ENCODE results near the gene TSPAN4. TPM values are rescaled to one million over a fixed set of nuclear protein-coding genes. Genes with fewer than 3 reads are reported as not detected.

TSPAN4 gene
- total and polyA plus RNA-seq, 2 of the 13 experiments (the other 11 are each of a cell fraction or from before 2014, with no cell fraction given) = 31.7 to 68.3 TPM

DNA sequence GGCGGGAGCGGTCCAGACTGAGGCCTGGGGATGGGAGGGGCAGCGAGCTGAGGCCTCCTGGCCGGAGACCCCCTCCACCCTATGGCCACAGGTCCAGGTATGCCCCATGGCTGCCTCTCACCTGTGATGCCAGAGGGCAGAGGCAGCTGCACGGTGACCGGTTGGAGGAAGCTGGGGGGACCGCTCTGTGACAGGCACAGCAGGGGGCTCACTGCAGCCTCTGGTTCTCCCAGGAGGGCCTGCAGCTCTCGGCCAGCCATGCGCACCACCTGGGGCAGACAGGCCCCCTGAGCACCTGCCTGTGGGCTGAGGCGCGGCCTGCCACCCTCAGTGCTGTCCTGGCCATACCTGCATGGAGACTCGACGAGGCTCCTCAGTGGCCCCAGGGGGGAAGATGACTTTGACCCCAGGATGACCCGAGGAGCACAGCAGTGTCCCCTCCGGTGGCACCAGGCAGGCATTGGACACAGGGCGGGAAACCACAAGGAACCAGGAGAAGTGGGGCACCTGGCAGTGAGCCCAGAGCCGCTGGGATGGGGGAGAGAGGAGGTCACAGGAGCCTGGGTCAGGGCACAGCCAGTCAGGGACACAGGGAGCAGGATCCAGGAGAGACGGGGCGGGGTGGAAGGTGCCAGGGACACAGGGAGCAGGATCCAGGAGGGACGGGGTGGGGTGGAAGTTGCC is 41.4 kb upstream of the TSPAN4 start:
- H3K4me1 ChIP-seq (ENCODE audit: insufficient read depth, low read length) = peaks cover 24% of the 10 kb centered on the region
- H2AFZ ChIP-seq (ENCODE audit: low read length) = no peak overlapping the region
- intact Hi-C loops (cut with micrococcal nuclease; ENCODE audit: unreplicated experiment) = no loop called here
- ATAC-seq (no peak), DNase-seq (ENCODE audit: low spot score) (no peak), FAIRE-seq (no peak)
- H3K27ac ChIP-seq (ENCODE audit: extremely low read length, insufficient read depth, low read length) = no peak overlapping the region
- no peaks in the 10 kb centered on the region for H3K9me3 ChIP-seq (ENCODE audit: low read length)
- POLR2A ChIA-PET = no interaction called here
- no peaks in the 10 kb centered on the region for H4K20me1 ChIP-seq (ENCODE audit: insufficient read depth, low read length)
- H3K27me3 ChIP-seq (ENCODE audit: control insufficient read depth in 1 of 2, insufficient read depth in 2 of 2, low read length in 2 of 2) = no peaks in the 10 kb centered on the region; a peak in 1 of 5 replicates
- in situ Hi-C loops (cut with HindIII; ENCODE audit: extremely low pct_ligation_motif_present, low pct_unique_long_range_greater_than_20kb) = no loop called here
- no TSS peak for BruUV-seq (replicated peaks)
- TF ChIP-seq AGO2 (optimal IDR thresholded peaks at IDR 0.05; ENCODE audit: low read depth, low read length) (peak; percentile 37), KLF9 (CRISPR knock-in tag; IDR thresholded peaks at IDR 0.05; ENCODE audit: low read depth) (no peak)
- 92% methylated on average over 9 of the region's 20 CpGs for WGBS (ENCODE audit: low lambda C conversion rate)
- peaks cover 18% of the 10 kb centered on the region for H3K79me2 ChIP-seq (ENCODE audit: insufficient read depth, low read length)
- no peak overlapping the region for H3K4me3 ChIP-seq (replicated peaks in 1 of 3; ENCODE audit: insufficient read depth in 1 of 3, low read depth in 2 of 3, low read length in 3 of 3)
- H3K4me2 ChIP-seq (ENCODE audit: low read depth, low read length) = no peak overlapping the region
- CTCF ChIA-PET (ENCODE audit: low intra/inter-chr PET ratio, low total read pairs) = no interaction called here
- H3K36me3 ChIP-seq (replicated peaks in 1 of 2; ENCODE audit: control insufficient read depth in 1 of 2, insufficient read depth in 2 of 2, low read length in 2 of 2) = peaks cover 7 to 8% of the 10 kb centered on the region in 2 experiments; a peak in 3 of 5 replicates
- no peak overlapping the region for H3K9ac ChIP-seq (ENCODE audit: insufficient read depth, low read depth, low read length)

DNA sequence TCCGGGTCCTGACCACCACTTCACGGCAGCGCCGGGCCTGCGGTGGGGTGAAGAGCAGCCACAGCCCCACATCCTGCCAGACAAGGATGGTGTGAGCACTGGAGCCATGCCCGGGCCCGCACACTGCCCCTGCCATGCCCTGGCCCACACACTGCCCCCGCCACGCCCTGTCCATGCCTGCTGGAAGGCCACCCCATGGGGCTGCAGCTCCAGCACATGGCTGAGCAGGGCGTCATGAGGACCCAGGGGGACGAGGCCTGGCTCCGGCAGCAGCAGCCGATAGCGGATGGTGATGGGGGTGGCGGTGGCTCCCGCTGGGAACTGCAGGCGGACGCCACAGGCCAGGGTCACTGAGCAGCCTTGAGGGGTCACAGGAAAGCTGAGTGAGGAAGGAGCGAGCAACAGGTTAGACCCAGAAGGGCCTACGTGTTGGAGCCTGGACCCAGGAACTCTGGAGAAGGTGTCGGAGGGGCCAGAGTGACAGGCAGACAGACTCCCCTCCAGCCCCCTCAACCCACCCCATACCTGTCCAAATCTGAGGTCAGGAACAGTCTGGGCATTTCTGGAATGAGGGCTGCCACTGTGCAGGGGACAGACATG is 40.5 kb upstream of the TSPAN4 start:
- Histone ChIP-seq H3K4me3 (replicated peaks in 1 of 3; ENCODE audit: insufficient read depth in 1 of 3, low read depth in 2 of 3, low read length in 3 of 3) (no peak overlapping the region), H4K20me1 (ENCODE audit: insufficient read depth, low read length) (no peaks in the 10 kb centered on the region), H3K27ac (ENCODE audit: extremely low read length, insufficient read depth, low read length) (no peak overlapping the region), H3K4me1 (ENCODE audit: insufficient read depth, low read length) (peaks cover 25% of the 10 kb centered on the region), H3K36me3 (replicated peaks in 1 of 2; ENCODE audit: control insufficient read depth in 1 of 2, insufficient read depth in 2 of 2, low read length in 2 of 2) (peaks cover 7 to 8% of the 10 kb centered on the region in 2 experiments; a peak in 3 of 5 replicates), H2AFZ (ENCODE audit: low read length) (no peak overlapping the region), H3K9ac (ENCODE audit: insufficient read depth, low read depth, low read length) (no peak overlapping the region), H3K27me3 (ENCODE audit: control insufficient read depth in 1 of 2, insufficient read depth in 2 of 2, low read length in 2 of 2) (no peaks in the 10 kb centered on the region; a peak in 1 of 5 replicates), H3K79me2 (ENCODE audit: insufficient read depth, low read length) (peaks cover 14% of the 10 kb centered on the region), H3K4me2 (ENCODE audit: low read depth, low read length) (no peak overlapping the region), H3K9me3 (ENCODE audit: low read length) (no peaks in the 10 kb centered on the region)
- DNase-seq (ENCODE audit: low spot score) = no peak
- ATAC-seq = no peak
- intact Hi-C loops (cut with micrococcal nuclease; ENCODE audit: unreplicated experiment) = no loop called here
- CTCF ChIA-PET (ENCODE audit: low intra/inter-chr PET ratio, low total read pairs) = no interaction called here
- TF ChIP-seq ZFP36L2 (CRISPR knock-in tag; IDR thresholded peaks at IDR 0.05) (no peak), KDM6A (CRISPR knock-in tag; IDR thresholded peaks at IDR 0.05; ENCODE audit: low read depth) (no peak), ZNF44 (CRISPR knock-in tag; IDR thresholded peaks at IDR 0.05) (no peak), AGO2 (optimal IDR thresholded peaks at IDR 0.05; ENCODE audit: low read depth, low read length) (peak; percentile 8), RBFOX2 (IDR thresholded peaks at IDR 0.05; ENCODE audit: low read depth, low read length) (peak; percentile 31; the same call in 1 of the 2 replicates), MNT (IDR thresholded peaks at IDR 0.05) (peak; percentile 75), SUZ12 (IDR thresholded peaks at IDR 0.05; ENCODE audit: low read depth, low read length) (no peak), CBX5 (CRISPR knock-in tag; IDR thresholded peaks at IDR 0.05; ENCODE audit: borderline replicate concordance) (no peak), ZNF768 (CRISPR knock-in tag; IDR thresholded peaks at IDR 0.05) (peak; percentile 38; the same call in 1 of the 2 replicates)
- TF ChIP-seq, protein P1, sequence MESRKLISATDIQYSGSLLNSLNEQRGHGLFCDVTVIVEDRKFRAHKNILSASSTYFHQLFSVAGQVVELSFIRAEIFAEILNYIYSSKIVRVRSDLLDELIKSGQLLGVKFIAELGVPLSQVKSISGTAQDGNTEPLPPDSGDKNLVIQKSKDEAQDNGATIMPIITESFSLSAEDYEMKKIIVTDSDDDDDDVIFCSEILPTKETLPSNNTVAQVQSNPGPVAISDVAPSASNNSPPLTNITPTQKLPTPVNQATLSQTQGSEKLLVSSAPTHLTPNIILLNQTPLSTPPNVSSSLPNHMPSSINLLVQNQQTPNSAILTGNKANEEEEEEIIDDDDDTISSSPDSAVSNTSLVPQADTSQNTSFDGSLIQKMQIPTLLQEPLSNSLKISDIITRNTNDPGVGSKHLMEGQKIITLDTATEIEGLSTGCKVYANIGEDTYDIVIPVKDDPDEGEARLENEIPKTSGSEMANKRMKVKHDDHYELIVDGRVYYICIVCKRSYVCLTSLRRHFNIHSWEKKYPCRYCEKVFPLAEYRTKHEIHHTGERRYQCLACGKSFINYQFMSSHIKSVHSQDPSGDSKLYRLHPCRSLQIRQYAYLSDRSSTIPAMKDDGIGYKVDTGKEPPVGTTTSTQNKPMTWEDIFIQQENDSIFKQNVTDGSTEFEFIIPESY (CRISPR knock-in tag; IDR thresholded peaks at IDR 0.05) = peak; percentile 79
- WGBS (ENCODE audit: low lambda C conversion rate) = 97% methylated on average over 12 of the region's 21 CpGs
- no peak for FAIRE-seq
- in situ Hi-C loops (cut with HindIII; ENCODE audit: extremely low pct_ligation_motif_present, low pct_unique_long_range_greater_than_20kb) = no loop called here
- BruUV-seq (replicated peaks) = no TSS peak
- POLR2A ChIA-PET = no interaction called here
